K562 (cell line): ENCODE results near the gene NARF. TPM values are rescaled to one million over a fixed set of nuclear protein-coding genes. Genes with fewer than 3 reads are reported as not detected.

Experiments
- BCOR ChIP-seq: fragments of 450-650 bp; IDR thresholded peaks from 2 replicates; pipeline ENCODE4 v1.6.1; 2016
- DPF2 ChIP-seq: fragments of 450-650 bp; IDR thresholded peaks from 2 replicates; pipeline ENCODE4 v1.6.1; 2016
- FOXK1 ChIP-seq: sonication (generic); formaldehyde crosslinking; IDR thresholded peaks from 2 replicates; pipeline ENCODE4 v1.8.0; 2022; ENCODE audit warnings: missing genetic modification reagents, mild to moderate bottlenecking, borderline replicate concordance
- HMGN3 ChIP-seq: IDR thresholded peaks from 2 replicates; pipeline ENCODE4 v1.6.1; 2011; ENCODE audit warnings: borderline replicate concordance, low read depth, mild to moderate bottlenecking, mixed read lengths, low read length; ENCODE audit not compliant: insufficient read length; ENCODE audit errors: extremely low read depth
- HNRNPL ChIP-seq: fragments of 200-400 bp; formaldehyde crosslinking; IDR thresholded peaks from 2 replicates; pipeline ENCODE4 v1.6.1; 2017; ENCODE audit warnings: low read depth, mild to moderate bottlenecking, low read length
- ILK ChIP-seq: fragments of 450-650 bp; IDR thresholded peaks from 2 replicates; pipeline ENCODE4 v1.6.1; 2016; ENCODE audit warnings: missing genetic modification characterization, low read depth, mild to moderate bottlenecking, missing compliant biosample characterization, moderate library complexity, borderline replicate concordance
- KLF13 ChIP-seq: fragments of 450-650 bp; IDR thresholded peaks from 2 replicates; pipeline ENCODE4 v1.6.1; 2016; ENCODE audit warnings: missing genetic modification characterization, low read depth, mild to moderate bottlenecking, missing compliant biosample characterization, moderate library complexity, borderline replicate concordance
- MEF2A ChIP-seq: IDR thresholded peaks from 2 replicates; pipeline ENCODE4 v1.6.1; 2011; ENCODE audit warnings: low read depth, mild to moderate bottlenecking, low read length, moderate library complexity; ENCODE audit not compliant: control insufficient read depth
- PML ChIP-seq: IDR thresholded peaks from 2 replicates; pipeline ENCODE4 v1.6.1; 2012; ENCODE audit warnings: low read length, inconsistent platforms
- RAD21 ChIP-seq, 2 experiments: fragments of 250-450 bp in 1 of 2; fragments of 450-650 bp in 1 of 2; sonication (Bioruptor Pico) in 1 of 2; formaldehyde crosslinking in 1 of 2; IDR thresholded peaks in 1 of 2; conservative IDR thresholded peaks in 1 of 2; 2 replicates each; pipeline versions ENCODE4 v1.4.0 to v1.8.0; 2020 to 2022; ENCODE audit warnings: mild to moderate bottlenecking in 2 of 2, moderate library complexity in 1 of 2
- SMAD4 ChIP-seq: fragments of 250-450 bp; sonication (Bioruptor Pico); conservative IDR thresholded peaks from 2 replicates; pipeline ENCODE4 v1.8.0; 2021; ENCODE audit warnings: inconsistent platforms, mild to moderate bottlenecking, moderate library complexity
- TAF7 ChIP-seq: fragments of 450-650 bp; IDR thresholded peaks from 2 replicates; pipeline ENCODE4 v1.6.1; 2016; ENCODE audit warnings: missing genetic modification characterization, missing compliant biosample characterization
- TARDBP ChIP-seq: fragments of 450-650 bp; IDR thresholded peaks from 2 replicates; pipeline ENCODE4 v1.6.1; 2016
- ZFX ChIP-seq: sonication (generic); formaldehyde crosslinking; IDR thresholded peaks from 2 replicates; pipeline ENCODE4 v1.8.0; 2022; ENCODE audit warnings: mild to moderate bottlenecking, missing genetic modification reagents, moderate library complexity
- ZNF766 ChIP-seq: fragments of 200-800 bp; sonication (Bioruptor generic); conservative IDR thresholded peaks from 2 replicates; pipeline ENCODE4 v1.6.1; 2016; ENCODE audit warnings: missing genetic modification characterization, missing compliant biosample characterization
- polyA plus RNA-seq, 8 experiments: library from polyadenylated mRNA; depleted of rRNA in 4 of 8; stranded (reverse) in 5 of 8; unstranded in 3 of 8; fragments of >200 nt; fragmentation: Nextera tagmentation in 2 of 8; fragmentation: Illumina TruSeq in 1 of 8; extraction: Ambion mirVana in 2 of 8; extraction: Trizol in 1 of 8; gene quantifications; 2 replicates each; pipeline versions ENCODE4 v1.2.1 to v1.2.3, GENCODE V29; 2011 to 2014; ENCODE audit warnings: inconsistent platforms in 1 of 8, missing spikeins in 1 of 8
- total RNA-seq, 7 experiments: library from RNA; depleted of rRNA in 6 of 7; stranded (reverse); fragments of >200 nt in 6 of 7; fragmentation: Illumina TruSeq in 2 of 7; extraction: Trizol in 2 of 7; gene quantifications; 2 replicates each; pipeline versions ENCODE4 v1.2.1 to v1.2.3, GENCODE V29; 2011 to 2021; ENCODE audit warnings: low replicate concordance in 1 of 7
- TF ChIP-seq, protein P1 (sequence below): fragments of 200-800 bp; sonication (Bioruptor generic); IDR thresholded peaks from 2 replicates; pipeline ENCODE4 v1.6.1; 2017; ENCODE audit warnings: missing genetic modification characterization, missing compliant biosample characterization
- TF ChIP-seq, protein P2 (sequence below): fragments of 250-450 bp; sonication (Bioruptor Pico); IDR thresholded peaks from 2 replicates; pipeline ENCODE4 v1.4.0; 2020; ENCODE audit warnings: mild to moderate bottlenecking
- TF ChIP-seq, protein P3 (sequence below), 3 experiments: fragments of 200-800 bp in 1 of 3; fragments of 250-450 bp in 1 of 3; fragments of 450-650 bp in 1 of 3; sonication (Bioruptor Pico) in 1 of 3; sonication (Bioruptor generic) in 1 of 3; formaldehyde crosslinking in 1 of 3; IDR thresholded peaks; 2 replicates each; pipeline versions ENCODE4 v1.6.1 to v1.8.0; 2016 to 2022; ENCODE audit warnings: mild to moderate bottlenecking in 2 of 3, missing genetic modification characterization in 2 of 3, missing compliant biosample characterization in 1 of 3, moderate library complexity in 1 of 3
- TF ChIP-seq, protein P4 (sequence below): sonication (generic); formaldehyde crosslinking; IDR thresholded peaks from 2 replicates; pipeline ENCODE4 v1.8.0; 2022; ENCODE audit warnings: missing genetic modification reagents, mild to moderate bottlenecking, borderline replicate concordance

The NARF gene
- total and polyA plus RNA-seq, 9 of the 15 experiments (the other 6 are each of a cell fraction or from before 2014, with no cell fraction given) = 60.4 to 423 (median 132) TPM

DNA sequence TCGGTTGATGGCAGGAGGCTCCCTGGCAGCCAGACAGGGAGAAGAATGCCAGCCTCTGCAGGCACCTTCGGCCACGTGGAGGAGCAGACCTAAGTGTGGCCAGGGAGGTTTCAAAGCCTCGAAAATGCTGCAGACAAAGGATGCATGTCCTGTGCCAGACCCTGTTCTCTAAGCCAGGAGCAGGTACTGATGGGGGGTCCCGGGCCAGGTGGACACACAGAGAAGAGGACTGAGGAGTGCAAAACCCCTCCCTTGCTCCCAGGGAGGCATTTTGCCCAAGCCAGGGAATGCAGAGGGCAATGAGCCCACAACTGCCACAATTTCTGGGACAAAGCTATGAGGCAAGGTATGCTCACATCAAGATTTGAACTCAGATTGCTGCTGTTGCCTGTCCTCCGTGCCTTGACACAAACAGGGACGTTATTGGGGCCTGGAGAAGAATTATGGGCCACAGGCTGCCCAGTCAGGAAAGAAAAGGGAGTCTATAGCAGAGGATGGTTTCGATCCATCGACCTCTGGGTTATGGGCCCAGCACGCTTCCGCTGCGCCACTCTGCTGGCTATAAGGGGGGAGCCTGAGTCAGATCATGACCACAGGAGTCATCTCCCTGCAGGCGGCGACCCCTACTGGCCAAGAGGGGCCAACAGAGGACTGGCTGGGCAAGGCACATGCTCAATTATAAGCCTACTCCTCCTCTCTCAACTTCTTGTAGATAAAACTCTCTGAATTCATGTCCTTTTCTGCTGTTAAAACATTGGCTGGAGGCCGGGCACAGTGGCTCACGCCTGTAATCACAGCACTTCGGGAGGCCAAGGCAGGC, 35.9 kb downstream of the NARF start (continued):
- TF ChIP-seq MEF2A = peak; percentile 79; the same call in 1 of the 2 replicates
- TF ChIP-seq HMGN3 = no peak
- no peak for TF ChIP-seq FOXK1 (CRISPR knock-in tag)
- TF ChIP-seq TARDBP = peak; percentile 92
- peak; percentile 34; the same call in 1 of the 2 replicates for TF ChIP-seq PML
- TF ChIP-seq TAF7 = no peak
- TF ChIP-seq, protein P1, sequence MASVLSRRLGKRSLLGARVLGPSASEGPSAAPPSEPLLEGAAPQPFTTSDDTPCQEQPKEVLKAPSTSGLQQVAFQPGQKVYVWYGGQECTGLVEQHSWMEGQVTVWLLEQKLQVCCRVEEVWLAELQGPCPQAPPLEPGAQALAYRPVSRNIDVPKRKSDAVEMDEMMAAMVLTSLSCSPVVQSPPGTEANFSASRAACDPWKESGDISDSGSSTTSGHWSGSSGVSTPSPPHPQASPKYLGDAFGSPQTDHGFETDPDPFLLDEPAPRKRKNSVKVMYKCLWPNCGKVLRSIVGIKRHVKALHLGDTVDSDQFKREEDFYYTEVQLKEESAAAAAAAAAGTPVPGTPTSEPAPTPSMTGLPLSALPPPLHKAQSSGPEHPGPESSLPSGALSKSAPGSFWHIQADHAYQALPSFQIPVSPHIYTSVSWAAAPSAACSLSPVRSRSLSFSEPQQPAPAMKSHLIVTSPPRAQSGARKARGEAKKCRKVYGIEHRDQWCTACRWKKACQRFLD (CRISPR knock-in tag) = peak; percentile 14; the same call in 1 of the 2 replicates
- TF ChIP-seq, protein P2, sequence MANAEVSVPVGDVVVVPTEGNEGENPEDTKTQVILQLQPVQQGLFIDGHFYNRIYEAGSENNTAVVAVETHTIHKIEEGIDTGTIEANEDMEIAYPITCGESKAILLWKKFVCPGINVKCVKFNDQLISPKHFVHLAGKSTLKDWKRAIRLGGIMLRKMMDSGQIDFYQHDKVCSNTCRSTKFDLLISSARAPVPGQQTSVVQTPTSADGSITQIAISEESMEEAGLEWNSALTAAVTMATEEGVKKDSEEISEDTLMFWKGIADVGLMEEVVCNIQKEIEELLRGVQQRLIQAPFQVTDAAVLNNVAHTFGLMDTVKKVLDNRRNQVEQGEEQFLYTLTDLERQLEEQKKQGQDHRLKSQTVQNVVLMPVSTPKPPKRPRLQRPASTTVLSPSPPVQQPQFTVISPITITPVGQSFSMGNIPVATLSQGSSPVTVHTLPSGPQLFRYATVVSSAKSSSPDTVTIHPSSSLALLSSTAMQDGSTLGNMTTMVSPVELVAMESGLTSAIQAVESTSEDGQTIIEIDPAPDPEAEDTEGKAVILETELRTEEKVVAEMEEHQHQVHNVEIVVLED (CRISPR knock-in tag) = peak; percentile 37; the same call in 1 of the 2 replicates
- peak; percentile 89 for TF ChIP-seq HNRNPL
- TF ChIP-seq ZFX (CRISPR knock-in tag) = 0 out of 2 replicates have a peak, but pooled peaks have one; percentile 38
- TF ChIP-seq, protein P3, sequence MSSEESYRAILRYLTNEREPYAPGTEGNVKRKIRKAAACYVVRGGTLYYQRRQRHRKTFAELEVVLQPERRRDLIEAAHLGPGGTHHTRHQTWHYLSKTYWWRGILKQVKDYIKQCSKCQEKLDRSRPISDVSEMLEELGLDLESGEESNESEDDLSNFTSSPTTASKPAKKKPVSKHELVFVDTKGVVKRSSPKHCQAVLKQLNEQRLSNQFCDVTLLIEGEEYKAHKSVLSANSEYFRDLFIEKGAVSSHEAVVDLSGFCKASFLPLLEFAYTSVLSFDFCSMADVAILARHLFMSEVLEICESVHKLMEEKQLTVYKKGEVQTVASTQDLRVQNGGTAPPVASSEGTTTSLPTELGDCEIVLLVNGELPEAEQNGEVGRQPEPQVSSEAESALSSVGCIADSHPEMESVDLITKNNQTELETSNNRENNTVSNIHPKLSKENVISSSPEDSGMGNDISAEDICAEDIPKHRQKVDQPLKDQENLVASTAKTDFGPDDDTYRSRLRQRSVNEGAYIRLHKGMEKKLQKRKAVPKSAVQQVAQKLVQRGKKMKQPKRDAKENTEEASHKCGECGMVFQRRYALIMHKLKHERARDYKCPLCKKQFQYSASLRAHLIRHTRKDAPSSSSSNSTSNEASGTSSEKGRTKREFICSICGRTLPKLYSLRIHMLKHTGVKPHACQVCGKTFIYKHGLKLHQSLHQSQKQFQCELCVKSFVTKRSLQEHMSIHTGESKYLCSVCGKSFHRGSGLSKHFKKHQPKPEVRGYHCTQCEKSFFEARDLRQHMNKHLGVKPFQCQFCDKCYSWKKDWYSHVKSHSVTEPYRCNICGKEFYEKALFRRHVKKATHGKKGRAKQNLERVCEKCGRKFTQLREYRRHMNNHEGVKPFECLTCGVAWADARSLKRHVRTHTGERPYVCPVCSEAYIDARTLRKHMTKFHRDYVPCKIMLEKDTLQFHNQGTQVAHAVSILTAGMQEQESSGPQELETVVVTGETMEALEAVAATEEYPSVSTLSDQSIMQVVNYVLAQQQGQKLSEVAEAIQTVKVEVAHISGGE (CRISPR knock-in tag; IDR thresholded peaks at IDR 0.05) = no peak
- no peak for TF ChIP-seq ILK (tag)
- TF ChIP-seq DPF2 = peak; percentile 52
- peak; percentile 63 to 68 for TF ChIP-seq RAD21 (CRISPR knock-in tag; conservative IDR thresholded peaks at IDR 0.05 in 1 of 2, IDR thresholded peaks at IDR 0.05 in 1 of 2)
- TF ChIP-seq, protein P4, sequence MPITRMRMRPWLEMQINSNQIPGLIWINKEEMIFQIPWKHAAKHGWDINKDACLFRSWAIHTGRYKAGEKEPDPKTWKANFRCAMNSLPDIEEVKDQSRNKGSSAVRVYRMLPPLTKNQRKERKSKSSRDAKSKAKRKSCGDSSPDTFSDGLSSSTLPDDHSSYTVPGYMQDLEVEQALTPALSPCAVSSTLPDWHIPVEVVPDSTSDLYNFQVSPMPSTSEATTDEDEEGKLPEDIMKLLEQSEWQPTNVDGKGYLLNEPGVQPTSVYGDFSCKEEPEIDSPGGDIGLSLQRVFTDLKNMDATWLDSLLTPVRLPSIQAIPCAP = 0 out of 2 replicates have a peak, but pooled peaks have one; percentile 32
- peak; percentile 54; the same call in 1 of the 2 replicates for TF ChIP-seq KLF13
- peak; percentile 94; the same call in 1 of the 2 replicates for TF ChIP-seq BCOR
- no peak for TF ChIP-seq ZNF766 (CRISPR knock-in tag)
- TF ChIP-seq SMAD4 (CRISPR knock-in tag) = peak; percentile 54; the same call in 1 of the 2 replicates
